ENCODE measurements around the gene SLC25A29.

The SLC25A29 gene

DNA sequence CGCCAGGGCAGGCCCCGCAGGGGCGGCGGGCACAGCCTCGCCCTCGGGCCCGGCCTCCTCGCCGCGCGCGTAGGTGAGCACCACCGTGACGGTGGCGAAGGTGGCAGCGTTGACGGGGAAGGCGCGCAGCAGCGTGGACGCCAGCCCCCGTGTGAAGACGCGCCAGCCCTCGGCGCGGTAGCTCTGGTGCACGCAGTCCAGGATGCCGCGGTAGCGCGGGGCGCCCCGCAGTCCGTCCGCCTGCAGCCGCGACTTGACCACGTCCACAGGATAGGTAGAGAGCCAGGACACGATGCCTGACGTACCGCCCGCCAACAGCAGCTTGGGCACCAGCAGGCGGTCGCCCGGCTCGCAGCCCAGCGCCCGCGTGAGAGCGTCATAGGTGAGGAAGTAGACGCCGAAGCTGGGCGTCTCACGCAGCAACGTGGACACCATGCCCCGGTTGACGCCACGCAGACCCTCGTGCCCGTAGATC lies 13.9 kb downstream of the SLC25A29 start:
- no peak for TF ChIP-seq YY1 (IDR thresholded peaks at IDR 0.05; ENCODE audit: low read depth)
- no peak for TF ChIP-seq TCF12 (IDR thresholded peaks at IDR 0.05; ENCODE audit: low read depth)
- no peak for TF ChIP-seq NFIC (IDR thresholded peaks at IDR 0.05)
- TF ChIP-seq TAF1 (IDR thresholded peaks at IDR 0.05; ENCODE audit: low read depth) = no peak
- TF ChIP-seq, protein P1, sequence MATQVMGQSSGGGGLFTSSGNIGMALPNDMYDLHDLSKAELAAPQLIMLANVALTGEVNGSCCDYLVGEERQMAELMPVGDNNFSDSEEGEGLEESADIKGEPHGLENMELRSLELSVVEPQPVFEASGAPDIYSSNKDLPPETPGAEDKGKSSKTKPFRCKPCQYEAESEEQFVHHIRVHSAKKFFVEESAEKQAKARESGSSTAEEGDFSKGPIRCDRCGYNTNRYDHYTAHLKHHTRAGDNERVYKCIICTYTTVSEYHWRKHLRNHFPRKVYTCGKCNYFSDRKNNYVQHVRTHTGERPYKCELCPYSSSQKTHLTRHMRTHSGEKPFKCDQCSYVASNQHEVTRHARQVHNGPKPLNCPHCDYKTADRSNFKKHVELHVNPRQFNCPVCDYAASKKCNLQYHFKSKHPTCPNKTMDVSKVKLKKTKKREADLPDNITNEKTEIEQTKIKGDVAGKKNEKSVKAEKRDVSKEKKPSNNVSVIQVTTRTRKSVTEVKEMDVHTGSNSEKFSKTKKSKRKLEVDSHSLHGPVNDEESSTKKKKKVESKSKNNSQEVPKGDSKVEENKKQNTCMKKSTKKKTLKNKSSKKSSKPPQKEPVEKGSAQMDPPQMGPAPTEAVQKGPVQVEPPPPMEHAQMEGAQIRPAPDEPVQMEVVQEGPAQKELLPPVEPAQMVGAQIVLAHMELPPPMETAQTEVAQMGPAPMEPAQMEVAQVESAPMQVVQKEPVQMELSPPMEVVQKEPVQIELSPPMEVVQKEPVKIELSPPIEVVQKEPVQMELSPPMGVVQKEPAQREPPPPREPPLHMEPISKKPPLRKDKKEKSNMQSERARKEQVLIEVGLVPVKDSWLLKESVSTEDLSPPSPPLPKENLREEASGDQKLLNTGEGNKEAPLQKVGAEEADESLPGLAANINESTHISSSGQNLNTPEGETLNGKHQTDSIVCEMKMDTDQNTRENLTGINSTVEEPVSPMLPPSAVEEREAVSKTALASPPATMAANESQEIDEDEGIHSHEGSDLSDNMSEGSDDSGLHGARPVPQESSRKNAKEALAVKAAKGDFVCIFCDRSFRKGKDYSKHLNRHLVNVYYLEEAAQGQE (IDR thresholded peaks at IDR 0.05; ENCODE audit: low read depth) = no peak
- TF ChIP-seq, protein P2, sequence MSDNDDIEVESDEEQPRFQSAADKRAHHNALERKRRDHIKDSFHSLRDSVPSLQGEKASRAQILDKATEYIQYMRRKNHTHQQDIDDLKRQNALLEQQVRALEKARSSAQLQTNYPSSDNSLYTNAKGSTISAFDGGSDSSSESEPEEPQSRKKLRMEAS (IDR thresholded peaks at IDR 0.05) = no peak
- TF ChIP-seq CEBPB (IDR thresholded peaks at IDR 0.05) = no peak
- no peak for TF ChIP-seq TEAD4 (IDR thresholded peaks at IDR 0.05)

GRCh38 chr14:100291305-100292075 lies 14.8 kb downstream of the SLC25A29 start:
- TF ChIP-seq ZBTB7A (IDR thresholded peaks at IDR 0.05; ENCODE audit: low read depth) = no peak

GRCh38 chr14:100290607-100291304 lies 15.5 kb downstream of the SLC25A29 start:
- no peak for TF ChIP-seq TCF12 (IDR thresholded peaks at IDR 0.05; ENCODE audit: low read depth)
- no peak for TF ChIP-seq TEAD4 (IDR thresholded peaks at IDR 0.05)
- no peak for TF ChIP-seq NFIC (IDR thresholded peaks at IDR 0.05)
- no peak for TF ChIP-seq EGR1 (IDR thresholded peaks at IDR 0.05)
- TF ChIP-seq, protein P2 (IDR thresholded peaks at IDR 0.05) = no peak
- TF ChIP-seq EP300 (IDR thresholded peaks at IDR 0.05; ENCODE audit: borderline replicate concordance) = no peak
- no peak for TF ChIP-seq ZBTB7A (IDR thresholded peaks at IDR 0.05; ENCODE audit: low read depth)
- no peak for TF ChIP-seq TAF1 (IDR thresholded peaks at IDR 0.05; ENCODE audit: low read depth)

DNA sequence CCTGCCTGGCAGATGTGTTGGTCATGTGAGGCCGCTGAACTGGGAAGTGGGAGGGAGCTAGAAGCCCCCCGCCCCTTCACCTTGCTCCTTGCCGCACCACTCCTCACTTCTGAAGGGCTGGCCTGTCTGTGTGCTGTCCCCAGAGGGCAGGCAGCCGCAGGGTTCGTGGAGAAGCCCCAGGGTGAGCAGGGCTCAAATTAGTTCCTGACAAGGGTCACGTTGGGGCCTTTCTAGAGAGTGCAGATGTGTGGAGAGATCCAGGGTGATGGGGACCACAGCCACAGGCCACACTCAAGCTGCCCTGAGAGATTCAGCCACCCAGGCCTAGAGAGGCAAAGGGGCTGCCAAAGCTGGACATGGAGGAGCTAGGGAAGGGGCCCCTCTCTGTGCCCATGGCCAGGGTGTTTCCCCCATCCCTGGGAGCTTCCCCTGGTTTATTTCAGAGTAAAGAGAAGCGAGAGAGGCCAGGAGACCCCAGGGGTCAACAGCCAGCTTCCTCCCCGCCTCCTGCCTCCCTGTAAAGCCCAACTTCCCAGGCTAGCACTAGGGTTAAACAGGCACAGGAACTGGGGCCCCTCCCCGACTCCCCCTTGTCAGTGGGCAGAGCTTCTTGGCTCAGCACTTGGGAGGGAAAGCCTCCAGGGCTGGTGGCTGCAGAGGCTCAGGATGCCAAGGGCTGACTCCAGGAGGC lies 16.2 kb downstream of the SLC25A29 start:
- TF ChIP-seq USF1 (IDR thresholded peaks at IDR 0.05) (no peak), EP300 (IDR thresholded peaks at IDR 0.05; ENCODE audit: borderline replicate concordance) (no peak)
- TF ChIP-seq, protein P2 (IDR thresholded peaks at IDR 0.05) = no peak

GRCh38 chr14:100288382-100289185 lies 17.7 kb downstream of the SLC25A29 start:
- TF ChIP-seq CREB1 (IDR thresholded peaks at IDR 0.05; ENCODE audit: low read depth) = no peak
- no peak for TF ChIP-seq TCF12 (IDR thresholded peaks at IDR 0.05; ENCODE audit: low read depth)
- TF ChIP-seq FOXM1 (IDR thresholded peaks at IDR 0.05; ENCODE audit: borderline replicate concordance, low read depth) = no peak
- no peak for TF ChIP-seq TEAD4 (IDR thresholded peaks at IDR 0.05)
- TF ChIP-seq, protein P2 (IDR thresholded peaks at IDR 0.05) = no peak
- no peak for TF ChIP-seq YY1 (IDR thresholded peaks at IDR 0.05; ENCODE audit: low read depth)
- no peak for TF ChIP-seq CEBPB (IDR thresholded peaks at IDR 0.05)

DNA sequence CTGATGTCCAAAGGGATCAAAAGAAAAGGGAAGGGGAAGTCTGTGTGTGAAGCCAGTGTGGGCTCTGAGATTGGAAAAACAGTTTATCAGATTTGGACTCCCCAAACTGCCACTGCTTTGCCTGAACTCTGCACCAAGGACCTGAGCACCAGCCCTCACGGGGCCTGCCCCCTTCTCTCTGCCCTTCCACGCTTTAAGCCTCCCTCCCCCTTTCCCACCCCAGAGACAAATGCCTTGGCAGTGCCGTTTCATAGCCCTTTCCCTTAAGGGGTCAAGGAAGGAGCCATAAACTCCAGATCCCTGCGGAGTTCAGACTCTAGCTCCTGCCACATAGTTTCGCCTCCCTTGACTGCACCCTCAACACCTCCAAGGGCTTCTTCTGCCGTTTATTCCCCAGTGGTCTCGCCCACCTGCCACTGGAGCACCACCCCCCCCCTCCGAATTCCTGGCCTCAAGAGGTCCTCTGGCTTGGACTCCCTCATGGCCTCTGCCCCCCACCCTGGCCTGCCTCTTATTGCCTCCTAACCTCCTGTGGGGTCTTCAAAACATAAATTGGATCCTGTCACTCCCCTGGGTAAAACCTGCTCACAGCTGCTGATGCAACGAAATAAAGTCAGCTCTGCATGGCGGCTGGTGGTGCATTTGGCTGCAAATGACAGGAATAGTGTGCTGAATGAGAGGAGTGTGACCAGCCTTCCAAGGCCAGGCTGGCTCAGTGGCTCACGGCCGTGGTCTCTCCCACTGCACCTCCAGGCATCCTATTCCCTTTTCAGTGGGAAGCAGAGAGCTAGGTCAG lies 18.8 kb downstream of the SLC25A29 start:
- TF ChIP-seq TEAD4 (IDR thresholded peaks at IDR 0.05) (no peak), CEBPB (IDR thresholded peaks at IDR 0.05) (no peak), TCF12 (IDR thresholded peaks at IDR 0.05; ENCODE audit: low read depth) (no peak), CREB1 (IDR thresholded peaks at IDR 0.05; ENCODE audit: low read depth) (no peak), EGR1 (IDR thresholded peaks at IDR 0.05) (no peak), USF1 (IDR thresholded peaks at IDR 0.05) (no peak), EP300 (IDR thresholded peaks at IDR 0.05; ENCODE audit: borderline replicate concordance) (no peak), FOXM1 (IDR thresholded peaks at IDR 0.05; ENCODE audit: borderline replicate concordance, low read depth) (no peak), NFIC (IDR thresholded peaks at IDR 0.05) (no peak), RAD21 (IDR thresholded peaks at IDR 0.05; ENCODE audit: low read depth) (no peak), ZBTB7A (IDR thresholded peaks at IDR 0.05; ENCODE audit: low read depth) (no peak)
- TF ChIP-seq, protein P1 (IDR thresholded peaks at IDR 0.05; ENCODE audit: low read depth) = no peak

Data from Ishikawa (cell line).